Measurements from ENCODE around the gene TDRD7.

TDRD7 gene

DNA sequence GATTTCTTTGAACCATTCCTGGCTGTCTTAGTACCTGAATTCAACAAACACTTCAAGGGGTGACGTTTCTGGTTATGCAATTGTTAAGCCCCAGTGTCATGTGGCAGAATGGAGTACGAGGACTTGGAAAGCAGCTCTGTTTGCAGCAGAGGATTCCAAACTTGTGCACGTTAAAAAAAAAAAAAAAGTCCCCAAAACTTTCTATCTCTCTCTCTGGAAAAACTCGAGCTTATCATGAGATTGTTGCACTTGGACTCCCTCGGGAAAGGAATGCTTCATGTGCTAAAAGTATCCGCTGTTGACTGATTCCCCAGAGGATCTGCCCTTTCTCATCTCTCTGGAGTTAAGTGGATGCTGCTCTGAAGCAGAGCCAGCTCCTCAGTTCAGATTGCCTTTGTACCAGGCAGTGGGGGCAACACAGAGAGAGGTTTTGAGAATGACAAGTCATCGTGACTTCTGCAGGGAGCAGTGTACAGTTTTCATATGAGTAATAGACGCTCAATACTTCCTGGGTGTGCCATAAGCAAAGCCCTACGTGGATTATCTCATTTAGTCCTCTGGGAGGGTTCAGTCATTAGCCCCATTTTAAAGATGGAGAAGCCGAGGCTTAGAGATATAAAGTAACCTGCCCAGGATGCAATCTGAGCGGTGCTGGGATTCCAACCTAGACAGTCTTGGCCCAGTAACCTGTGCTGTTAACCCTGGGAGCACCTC, 117.6 kb downstream of the TDRD7 start:
- FAIRE-seq: no peak

GRCh38 chr9:97531888-97532376, 120.0 kb downstream of the TDRD7 start:
- no peak for FAIRE-seq

DNA sequence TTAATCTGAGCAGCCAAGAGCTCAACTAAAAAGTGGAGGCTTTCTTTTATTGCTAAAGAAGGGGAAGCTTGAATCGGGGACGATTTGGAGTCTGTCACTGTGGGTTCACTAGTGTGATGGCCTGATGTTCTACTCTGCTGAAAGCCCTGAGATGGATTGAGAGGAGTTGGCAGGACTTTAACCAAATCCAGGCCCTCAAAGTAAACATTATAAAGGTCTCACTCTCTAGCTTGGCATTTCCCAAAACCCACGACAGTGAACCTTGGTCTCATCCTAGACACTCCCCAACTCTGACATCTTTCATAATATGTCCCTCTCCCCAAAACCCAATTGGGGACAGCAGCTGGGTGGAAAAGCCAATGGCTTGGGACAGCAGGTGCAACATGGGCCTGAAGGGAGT, 122.3 kb downstream of the TDRD7 start:
- FAIRE-seq: no peak

DNA sequence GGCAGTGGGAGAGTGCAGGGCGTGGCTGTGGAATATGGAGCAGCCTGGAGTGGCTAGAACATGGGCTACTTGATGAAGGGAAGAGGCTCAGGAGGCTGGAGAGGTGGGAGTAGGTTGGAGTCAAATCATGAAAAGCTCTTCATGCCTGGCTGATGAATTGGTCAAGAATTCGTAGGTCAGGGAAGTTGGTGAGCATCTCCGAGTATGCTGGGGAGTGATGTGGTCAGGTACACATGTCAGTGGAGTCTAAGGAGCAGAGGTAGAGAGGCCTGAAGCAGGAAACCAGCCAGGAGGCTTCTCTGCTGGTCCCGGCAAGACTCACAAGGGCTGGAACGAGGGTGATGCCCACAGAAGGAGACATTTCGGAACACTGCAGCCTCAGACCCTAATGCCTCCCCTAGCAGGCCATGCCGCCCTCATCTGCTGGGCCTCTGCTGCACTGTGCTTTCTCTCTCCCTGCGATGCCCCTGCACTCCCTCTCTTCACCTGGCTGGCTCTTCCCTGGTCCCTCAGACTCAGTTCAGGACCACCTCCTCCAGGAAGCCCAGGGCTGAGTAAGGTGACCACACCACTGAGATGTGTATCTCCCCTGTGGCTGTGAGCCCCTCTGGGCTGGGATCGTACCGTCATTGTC, 123.2 kb downstream of the TDRD7 start:
- FAIRE-seq: no peak

GRCh38 chr9:97535771-97536170, 123.9 kb downstream of the TDRD7 start:
- FAIRE-seq: no peak

GRCh38 chr9:97536480-97536879, 124.6 kb downstream of the TDRD7 start:
- no peak for FAIRE-seq

DNA sequence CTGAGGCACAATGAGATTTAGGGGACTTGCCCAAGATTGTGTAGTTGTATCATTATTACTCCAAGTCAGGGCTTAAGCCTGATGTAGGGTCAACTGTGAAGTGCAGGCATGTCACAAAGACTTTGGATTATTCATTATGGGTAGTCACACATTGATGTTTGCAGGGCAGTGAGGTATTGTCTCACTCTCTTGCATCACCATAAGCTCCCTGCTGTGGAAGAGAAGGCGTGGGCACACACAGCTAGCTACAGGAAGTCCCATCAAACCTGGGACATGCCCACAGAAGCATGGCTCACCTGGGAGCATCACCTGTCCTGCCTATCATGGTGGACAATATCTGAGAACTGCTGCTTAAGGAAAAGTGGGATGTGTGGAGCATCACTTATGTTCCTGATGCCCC, 131.7 kb downstream of the TDRD7 start:
- FAIRE-seq: no peak

DNA sequence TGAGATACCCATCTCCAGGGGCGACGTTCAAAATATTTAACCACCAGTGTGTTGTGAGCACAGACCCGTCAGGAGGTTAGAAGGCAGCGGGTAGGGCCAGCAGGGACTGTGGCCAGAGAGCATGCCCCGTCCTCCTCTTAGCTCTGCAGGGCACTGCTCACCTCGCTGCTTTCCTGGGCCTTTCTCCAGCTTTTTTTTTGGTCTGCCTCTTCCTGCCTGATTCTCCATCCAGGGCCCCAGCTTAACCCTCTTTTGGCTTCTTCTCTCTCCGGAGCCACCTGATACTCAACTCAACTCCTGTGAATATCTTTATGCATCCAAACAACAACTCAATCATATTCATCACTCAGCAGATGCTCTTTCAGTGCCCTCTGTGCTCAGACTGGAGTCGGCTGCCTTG, 133.6 kb downstream of the TDRD7 start:
- no peak for FAIRE-seq

Measured in colon (tissue), 2 donors.